Fibroblast of the aortic adventitia (primary cell): ENCODE results near the gene GPR160. TPM values are rescaled to one million over a fixed set of nuclear protein-coding genes. Genes with fewer than 3 reads are reported as not detected.

Source experiments
- DNase-seq: peaks from one replicate; pipeline ENCODE4 v3.0.0-alpha.2; 2010; ENCODE audit warnings: low read depth
- H3K4me3 ChIP-seq: 2 replicates; pipeline ENCODE4 v1.5.1; 2011; ENCODE audit warnings: low read depth, mild to moderate bottlenecking, control low read depth, low read length, moderate library complexity
- CTCF ChIP-seq: IDR thresholded peaks from 2 replicates; pipeline ENCODE4 v1.5.1; 2011; ENCODE audit warnings: mild to moderate bottlenecking, low read length, control low read depth, inconsistent platforms; ENCODE audit not compliant: insufficient read depth
- total RNA-seq: library from RNA; depleted of rRNA; stranded (reverse); fragments of >200 nt; gene quantifications from 2 replicates; pipeline ENCODE4 v1.2.3, GENCODE V29; 2012; ENCODE audit warnings: low replicate concordance

Gene GPR160
- total RNA-seq, 1 donor: 0.90 TPM

- no peak overlapping the region for H3K4me3 ChIP-seq
- no peak for DNase-seq
- TF ChIP-seq CTCF: no peak
Measured at GRCh38 chr3:170077361-170077760, 39.6 kb downstream of the GPR160 start.

- DNase-seq: no peak
- no peak for TF ChIP-seq CTCF
- no peak overlapping the region for H3K4me3 ChIP-seq
Measured at GRCh38 chr3:170078620-170079281, 41.0 kb downstream of the GPR160 start.

- TF ChIP-seq CTCF: no peak
- H3K4me3 ChIP-seq: no peak overlapping the region
- peak; percentile 12 for DNase-seq
Measured at GRCh38 chr3:170079536-170080165, 41.9 kb downstream of the GPR160 start.

GRCh38 chr3:170080605-170081004 lies 42.8 kb downstream of the GPR160 start:
- H3K4me3 ChIP-seq: no peak overlapping the region
- no peak for DNase-seq
- no peak for TF ChIP-seq CTCF

GRCh38 chr3:170081079-170081741 lies 43.4 kb downstream of the GPR160 start:
- no peak overlapping the region for H3K4me3 ChIP-seq
- TF ChIP-seq CTCF: no peak
- peak; percentile 84 for DNase-seq

- no peak for TF ChIP-seq CTCF
- DNase-seq: no peak
- no peak overlapping the region for H3K4me3 ChIP-seq
Measured at GRCh38 chr3:170083343-170083742, 45.5 kb downstream of the GPR160 start.
